Measurements from ENCODE around the gene ZC3H18. TPM values are rescaled to one million over a fixed set of nuclear protein-coding genes. Genes with fewer than 3 reads are reported as not detected.

Gene ZC3H18
- total and polyA plus RNA-seq, 2 experiments from 2014 or later, result 30.0 to 40.7 TPM

- Mint-ChIP-seq H3K27ac (no peak overlapping the region), H3K4me3 (no peak overlapping the region), H3K9me3 (no peaks in the 10 kb centered on the region), H3K27me3 (ENCODE audit: insufficient read depth, low read depth, poor library complexity) (peaks cover 9% of the 10 kb centered on the region), H3K4me1 (peaks cover 23% of the 10 kb centered on the region), H3K36me3 (ENCODE audit: low read depth) (peaks cover 41% of the 10 kb centered on the region)
- no peaks in the 10 kb centered on the region; the same call in 1 of the 2 replicates for H3F3A ChIP-seq (replicated peaks; ENCODE audit: low read depth)
- H4K20me1 ChIP-seq (replicated peaks; ENCODE audit: insufficient read depth), result peaks cover 16% of the 10 kb centered on the region
- H3K4me1 ChIP-seq (ENCODE audit: insufficient read depth), result no peaks in the 10 kb centered on the region
- DNase-seq (ENCODE audit: low spot score) (no peak), ATAC-seq (no peak)
- H3K9me2 ChIP-seq (ENCODE audit: insufficient read depth), result no peaks in the 10 kb centered on the region
- no peak overlapping the region for H2AFZ ChIP-seq
- H3K27ac ChIP-seq (ENCODE audit: low read depth), result no peak overlapping the region
- H3K79me2 ChIP-seq (replicated peaks; ENCODE audit: insufficient read depth), result peaks cover 29% of the 10 kb centered on the region
- no peaks in the 10 kb centered on the region; the same call in 1 of the 2 replicates for H3K36me3 ChIP-seq (ENCODE audit: insufficient read depth)
- no peak overlapping the region for H3K4me2 ChIP-seq
- H3K4me3 ChIP-seq, result no peak overlapping the region
- no peak for TF ChIP-seq POLR2AphosphoS5 (IDR thresholded peaks at IDR 0.05; ENCODE audit: low read depth)
- TF ChIP-seq ZNF462 (CRISPR knock-in tag; IDR thresholded peaks at IDR 0.05), result no peak
- TF ChIP-seq ETS1 (IDR thresholded peaks at IDR 0.05), result no peak
- no peak for TF ChIP-seq EZH2phosphoT487 (IDR thresholded peaks at IDR 0.05; ENCODE audit: unreplicated experiment)
- no peak for TF ChIP-seq NANOG (IDR thresholded peaks at IDR 0.05; ENCODE audit: borderline replicate concordance)
- TF ChIP-seq CREB1 (CRISPR knock-in tag; IDR thresholded peaks at IDR 0.05; ENCODE audit: low read depth), result no peak
- no peak for TF ChIP-seq STAT1 (IDR thresholded peaks at IDR 0.05; ENCODE audit: unreplicated experiment)
- TF ChIP-seq REST (IDR thresholded peaks at IDR 0.05; ENCODE audit: unreplicated experiment), result no peak
- no peak for TF ChIP-seq EZH2 (IDR thresholded peaks at IDR 0.05; ENCODE audit: low read depth, unreplicated experiment)
- H3K27me3 ChIP-seq (ENCODE audit: insufficient read depth), result no peaks in the 10 kb centered on the region
These were observed 51.9 kb downstream of the ZC3H18 start for GRCh38 chr16:88622125-88622524.
